Neural cell (in vitro differentiated cells): Measurements from ENCODE around the gene TMPRSS3. TPM values are rescaled to one million over a fixed set of nuclear protein-coding genes. Genes with fewer than 3 reads are reported as not detected.

ENCODE experiments used
- H2AFZ ChIP-seq: fragments of 200-600, 300-800 bp; sonication (generic), shearing (Covaris generic); 2 replicates; pipeline ENCODE4 v1.6.0; 2014; ENCODE audit warnings: low read depth, mild to moderate bottlenecking, antibody characterized with exemption, low read length, moderate library complexity
- H3F3A ChIP-seq: fragments of 200-600 bp; shearing (Covaris generic); 2 replicates; pipeline ENCODE4 v1.6.1; 2016; ENCODE audit warnings: mild to moderate bottlenecking, moderate library complexity, mixed read lengths, antibody characterized with exemption, low read length; ENCODE audit not compliant: insufficient read depth, poor library complexity, severe bottlenecking
- H3K27ac ChIP-seq: fragments of 200-600, 300-800 bp; sonication (generic), shearing (Covaris generic); 2 replicates; pipeline ENCODE4 v1.5.1; 2014; ENCODE audit warnings: mild to moderate bottlenecking, low read length, moderate library complexity
- H3K27me3 ChIP-seq: fragments of 300-800, 200-600 bp; sonication (generic), shearing (Covaris generic); 2 replicates; pipeline ENCODE4 v1.6.0; 2014; ENCODE audit warnings: mild to moderate bottlenecking, low read depth, low read length, moderate library complexity; ENCODE audit not compliant: insufficient read depth
- H3K36me3 ChIP-seq: fragments of 300-800, 200-600 bp; sonication (generic), shearing (Covaris generic); 2 replicates; pipeline ENCODE4 v1.5.1; 2014; ENCODE audit warnings: mild to moderate bottlenecking, antibody characterized with exemption, low read length, moderate library complexity; ENCODE audit not compliant: insufficient read depth
- H3K4me2 ChIP-seq: fragments of 300-800, 200-600 bp; sonication (generic), shearing (Covaris generic); 2 replicates; pipeline ENCODE4 v1.6.0; 2014; ENCODE audit warnings: mild to moderate bottlenecking, low read length
- H3K4me3 ChIP-seq: fragments of 300-800, 200-600 bp; sonication (generic), shearing (Covaris generic); 2 replicates; pipeline ENCODE4 v1.5.1; 2014; ENCODE audit warnings: mild to moderate bottlenecking, low read length, moderate library complexity
- H3K79me2 ChIP-seq: fragments of 200-600 bp; shearing (Covaris generic); replicated peaks from 2 replicates; pipeline ENCODE4 v1.6.0; 2014; ENCODE audit warnings: mild to moderate bottlenecking, low read length, moderate library complexity; ENCODE audit not compliant: insufficient read depth
- H3K9ac ChIP-seq: fragments of 300-800, 200-600 bp; sonication (generic), shearing (Covaris generic); 2 replicates; pipeline ENCODE4 v1.6.1; 2016; ENCODE audit warnings: mild to moderate bottlenecking, low read length, mixed read lengths
- H3K9me2 ChIP-seq: fragments of 200-600 bp; shearing (Covaris generic); 2 replicates; pipeline ENCODE4 v1.6.1; 2016; ENCODE audit warnings: mild to moderate bottlenecking, low read length, mixed read lengths; ENCODE audit not compliant: insufficient read depth
- H3K9me3 ChIP-seq: fragments of 200-600, 300-800 bp; sonication (generic), shearing (Covaris generic); 2 replicates; pipeline ENCODE4 v1.6.1; 2016; ENCODE audit warnings: mild to moderate bottlenecking, mixed run types, low read length, moderate library complexity, mixed read lengths
- H4K20me1 ChIP-seq: fragments of 200-600 bp; shearing (Covaris generic); 2 replicates; pipeline ENCODE4 v1.6.1; 2016; ENCODE audit warnings: mild to moderate bottlenecking, mixed run types; ENCODE audit not compliant: insufficient read depth
- EP300 ChIP-seq: fragments of 450-650 bp; conservative IDR thresholded peaks from 2 replicates; pipeline ENCODE4 v1.6.1; 2014; ENCODE audit warnings: antibody characterized with exemption, mild to moderate bottlenecking, moderate library complexity; ENCODE audit not compliant: poor library complexity, severe bottlenecking
- EZH2 ChIP-seq: fragments of 200-600, 300-800 bp; shearing (Covaris generic), sonication (generic); IDR thresholded peaks from 2 replicates; pipeline ENCODE4 v1.6.1; 2014; ENCODE audit warnings: antibody characterized with exemption, low read length, borderline replicate concordance, mild to moderate bottlenecking; ENCODE audit not compliant: insufficient read depth, poor library complexity, severe bottlenecking
- MXI1 ChIP-seq: fragments of 450-650 bp; conservative IDR thresholded peaks from 2 replicates; pipeline ENCODE4 v1.6.1; 2014; ENCODE audit warnings: antibody characterized with exemption, mild to moderate bottlenecking; ENCODE audit not compliant: poor library complexity, severe bottlenecking
- POLR2AphosphoS5 ChIP-seq: IDR thresholded peaks from 2 replicates; pipeline ENCODE4 v1.6.1; 2012
- RAD21 ChIP-seq: fragments of 450-650 bp; conservative IDR thresholded peaks from 2 replicates; pipeline ENCODE4 v1.6.1; 2014; ENCODE audit warnings: antibody characterized with exemption, mild to moderate bottlenecking, moderate library complexity
- REST ChIP-seq: IDR thresholded peaks from 2 replicates; pipeline ENCODE4 v1.6.1; 2012; ENCODE audit warnings: borderline replicate concordance
- SMC3 ChIP-seq: fragments of 450-650 bp; conservative IDR thresholded peaks from 2 replicates; pipeline ENCODE4 v1.6.1; 2014; ENCODE audit warnings: antibody characterized with exemption, mild to moderate bottlenecking, moderate library complexity; ENCODE audit not compliant: poor library complexity
- TAF1 ChIP-seq: IDR thresholded peaks from 2 replicates; pipeline ENCODE4 v1.6.1; 2012; ENCODE audit warnings: low read depth
- polyA plus RNA-seq: library from polyadenylated mRNA; depleted of rRNA; stranded (reverse); fragments of >200 nt; gene quantifications from 2 replicates; pipeline ENCODE4 v1.2.3, GENCODE V29; 2014
- TF ChIP-seq, protein P1 (sequence below): fragments of 450-650 bp; IDR thresholded peaks from 2 replicates; pipeline ENCODE4 v1.5.1; 2014; ENCODE audit warnings: antibody characterized with exemption, mild to moderate bottlenecking, moderate library complexity; ENCODE audit not compliant: poor library complexity, severe bottlenecking

TMPRSS3 gene
- polyA plus RNA-seq, 1 donor from 2014 or later = 0.12 TPM

GRCh38 chr21:42425591-42425990 is 29.7 kb upstream of the TMPRSS3 start:
- Histone ChIP-seq H3K4me3 (no peak overlapping the region), H2AFZ (no peak overlapping the region), H3K9me2 (no peaks in the 10 kb centered on the region), H3K27me3 (no peaks in the 10 kb centered on the region), H4K20me1 (no peaks in the 10 kb centered on the region), H3K79me2 (no peaks in the 10 kb centered on the region), H3K36me3 (no peaks in the 10 kb centered on the region), H3K27ac (peak overlapping the region; percentile 7), H3K9me3 (peaks cover 6% of the 10 kb centered on the region), H3F3A (no peaks in the 10 kb centered on the region), H3K9ac (no peak overlapping the region), H3K4me2 (no peak overlapping the region)
- TF ChIP-seq EZH2 = no peak
- no peak for TF ChIP-seq RAD21
- TF ChIP-seq SMC3 = no peak
- TF ChIP-seq TAF1 = no peak
- TF ChIP-seq EP300 = no peak
- no peak for TF ChIP-seq POLR2AphosphoS5
- no peak for TF ChIP-seq REST

GRCh38 chr21:42424914-42425541 is 29.2 kb upstream of the TMPRSS3 start:
- no peak for TF ChIP-seq TAF1
- TF ChIP-seq MXI1 = no peak
- TF ChIP-seq RAD21 = no peak
- TF ChIP-seq, protein P1, sequence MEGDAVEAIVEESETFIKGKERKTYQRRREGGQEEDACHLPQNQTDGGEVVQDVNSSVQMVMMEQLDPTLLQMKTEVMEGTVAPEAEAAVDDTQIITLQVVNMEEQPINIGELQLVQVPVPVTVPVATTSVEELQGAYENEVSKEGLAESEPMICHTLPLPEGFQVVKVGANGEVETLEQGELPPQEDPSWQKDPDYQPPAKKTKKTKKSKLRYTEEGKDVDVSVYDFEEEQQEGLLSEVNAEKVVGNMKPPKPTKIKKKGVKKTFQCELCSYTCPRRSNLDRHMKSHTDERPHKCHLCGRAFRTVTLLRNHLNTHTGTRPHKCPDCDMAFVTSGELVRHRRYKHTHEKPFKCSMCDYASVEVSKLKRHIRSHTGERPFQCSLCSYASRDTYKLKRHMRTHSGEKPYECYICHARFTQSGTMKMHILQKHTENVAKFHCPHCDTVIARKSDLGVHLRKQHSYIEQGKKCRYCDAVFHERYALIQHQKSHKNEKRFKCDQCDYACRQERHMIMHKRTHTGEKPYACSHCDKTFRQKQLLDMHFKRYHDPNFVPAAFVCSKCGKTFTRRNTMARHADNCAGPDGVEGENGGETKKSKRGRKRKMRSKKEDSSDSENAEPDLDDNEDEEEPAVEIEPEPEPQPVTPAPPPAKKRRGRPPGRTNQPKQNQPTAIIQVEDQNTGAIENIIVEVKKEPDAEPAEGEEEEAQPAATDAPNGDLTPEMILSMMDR = no peak
- no peak for TF ChIP-seq EZH2
- TF ChIP-seq REST = no peak
- no peak for TF ChIP-seq POLR2AphosphoS5
- TF ChIP-seq EP300 = no peak
- Histone ChIP-seq H3K9ac (no peak overlapping the region), H3K9me2 (no peaks in the 10 kb centered on the region), H3K27ac (peak overlapping the region; percentile 10), H2AFZ (no peak overlapping the region), H3K79me2 (no peaks in the 10 kb centered on the region), H3F3A (no peaks in the 10 kb centered on the region), H3K36me3 (no peaks in the 10 kb centered on the region), H3K27me3 (no peaks in the 10 kb centered on the region), H3K4me3 (no peak overlapping the region), H3K9me3 (peaks cover 6% of the 10 kb centered on the region), H3K4me2 (no peak overlapping the region), H4K20me1 (no peaks in the 10 kb centered on the region)
